ENCODE measurements around the gene RUSC2.

DNA sequence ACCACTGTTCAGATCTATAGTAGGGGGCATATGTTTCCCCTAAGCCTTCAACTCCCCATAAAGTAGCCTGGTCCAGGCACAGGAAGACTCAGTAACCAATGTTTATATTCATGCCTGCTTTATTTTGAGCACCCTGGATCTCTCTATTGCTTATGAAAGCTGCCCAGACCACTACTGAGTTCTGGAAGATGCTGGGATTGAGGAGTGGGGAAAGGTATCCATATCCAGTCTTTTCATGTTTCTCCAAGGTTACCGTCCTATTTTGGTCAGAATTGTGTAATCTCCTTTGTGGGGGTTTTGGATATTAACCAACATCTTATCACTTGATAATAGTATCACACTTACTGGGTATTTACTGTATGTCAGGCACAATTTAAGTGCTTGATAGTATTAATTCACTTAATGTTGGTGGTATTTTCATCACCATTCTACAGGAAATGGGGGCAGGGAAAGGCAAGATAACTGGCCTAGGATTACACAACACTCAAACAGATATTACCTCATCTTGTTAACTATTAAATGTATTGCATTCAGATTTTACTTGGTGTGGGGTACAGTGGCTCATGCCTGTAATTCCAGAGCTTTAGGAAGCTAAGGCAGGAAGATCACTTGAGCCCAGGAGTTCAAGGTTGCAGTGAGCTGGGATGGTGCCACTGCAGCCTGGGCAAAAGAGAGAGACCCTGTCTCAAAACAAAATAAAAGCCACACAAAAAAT lies 36.3 kb downstream of the RUSC2 start:
- TF ChIP-seq CTCF (conservative IDR thresholded peaks at IDR 0.05; ENCODE audit: low read depth, low read length) (no peak), EZH2 (IDR thresholded peaks at IDR 0.05; ENCODE audit: borderline replicate concordance, low read depth, low read length, poor library complexity, severe bottlenecking) (no peak)
